ENCODE results near the gene CCDC9.

- TF ChIP-seq, protein P1, sequence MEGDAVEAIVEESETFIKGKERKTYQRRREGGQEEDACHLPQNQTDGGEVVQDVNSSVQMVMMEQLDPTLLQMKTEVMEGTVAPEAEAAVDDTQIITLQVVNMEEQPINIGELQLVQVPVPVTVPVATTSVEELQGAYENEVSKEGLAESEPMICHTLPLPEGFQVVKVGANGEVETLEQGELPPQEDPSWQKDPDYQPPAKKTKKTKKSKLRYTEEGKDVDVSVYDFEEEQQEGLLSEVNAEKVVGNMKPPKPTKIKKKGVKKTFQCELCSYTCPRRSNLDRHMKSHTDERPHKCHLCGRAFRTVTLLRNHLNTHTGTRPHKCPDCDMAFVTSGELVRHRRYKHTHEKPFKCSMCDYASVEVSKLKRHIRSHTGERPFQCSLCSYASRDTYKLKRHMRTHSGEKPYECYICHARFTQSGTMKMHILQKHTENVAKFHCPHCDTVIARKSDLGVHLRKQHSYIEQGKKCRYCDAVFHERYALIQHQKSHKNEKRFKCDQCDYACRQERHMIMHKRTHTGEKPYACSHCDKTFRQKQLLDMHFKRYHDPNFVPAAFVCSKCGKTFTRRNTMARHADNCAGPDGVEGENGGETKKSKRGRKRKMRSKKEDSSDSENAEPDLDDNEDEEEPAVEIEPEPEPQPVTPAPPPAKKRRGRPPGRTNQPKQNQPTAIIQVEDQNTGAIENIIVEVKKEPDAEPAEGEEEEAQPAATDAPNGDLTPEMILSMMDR (IDR thresholded peaks at IDR 0.05; ENCODE audit: low read depth, low read length), result no peak
- TF ChIP-seq POLR2A (IDR thresholded peaks at IDR 0.05; ENCODE audit: extremely low read depth, insufficient read length) (no peak), MYC (IDR thresholded peaks at IDR 0.05; ENCODE audit: low read depth, low read length) (0 out of 2 replicates have a peak, but pooled peaks have one; percentile 23)
These were observed 28.0 kb upstream of the CCDC9 start for GRCh38 chr19:47228168-47228936.

Data from NB4 (cell line).